ENCODE data around the gene DNM1L. TPM values are rescaled to one million over a fixed set of nuclear protein-coding genes. Genes with fewer than 3 reads are reported as not detected.

Gene DNM1L
- total RNA-seq, 1 donor from 2014 or later, result 96.2 TPM

GRCh38 chr12:32679920-32680237 lies 778 bp downstream of the DNM1L start:
- H3K4me3 ChIP-seq (ENCODE audit: low read depth, low read length), result peak overlapping the region; percentile 91
- TF ChIP-seq CTCF (conservative IDR thresholded peaks at IDR 0.05; ENCODE audit: low read depth, low read length), result no peak

GRCh38 chr12:32680787-32681186 lies 1.7 kb downstream of the DNM1L start:
- no peak for TF ChIP-seq CTCF (conservative IDR thresholded peaks at IDR 0.05; ENCODE audit: low read depth, low read length)
- peak overlapping the region; percentile 91 for H3K4me3 ChIP-seq (ENCODE audit: low read depth, low read length)
- DNase-seq (ENCODE audit: low read depth), result no peak

More at GRCh38 chr12:32679920-32680237, 778 bp downstream of the DNM1L start:
- no peak for DNase-seq (ENCODE audit: low read depth)

- TF ChIP-seq CTCF (conservative IDR thresholded peaks at IDR 0.05; ENCODE audit: low read depth, low read length), result no peak
- H3K4me3 ChIP-seq (ENCODE audit: low read depth, low read length), result no peak overlapping the region
- DNase-seq (ENCODE audit: low read depth), result no peak
These were observed 2.2 kb downstream of the DNM1L start for GRCh38 chr12:32681272-32681671.

- DNase-seq (ENCODE audit: low read depth), result no peak
- TF ChIP-seq CTCF (conservative IDR thresholded peaks at IDR 0.05; ENCODE audit: low read depth, low read length), result no peak
- no peak overlapping the region for H3K4me3 ChIP-seq (ENCODE audit: low read depth, low read length)
These were observed 7.2 kb downstream of the DNM1L start for GRCh38 chr12:32686340-32686739.

GRCh38 chr12:32688786-32689185 lies 9.7 kb downstream of the DNM1L start:
- no peak overlapping the region for H3K4me3 ChIP-seq (ENCODE audit: low read depth, low read length)
- TF ChIP-seq CTCF (conservative IDR thresholded peaks at IDR 0.05; ENCODE audit: low read depth, low read length), result no peak
- no peak for DNase-seq (ENCODE audit: low read depth)

GRCh38 chr12:32690927-32691326 lies 11.8 kb downstream of the DNM1L start:
- no peak for DNase-seq (ENCODE audit: low read depth)
- no peak for TF ChIP-seq CTCF (conservative IDR thresholded peaks at IDR 0.05; ENCODE audit: low read depth, low read length)
- no peak overlapping the region for H3K4me3 ChIP-seq (ENCODE audit: low read depth, low read length)

GRCh38 chr12:32692358-32692757 lies 13.3 kb downstream of the DNM1L start:
- no peak for DNase-seq (ENCODE audit: low read depth)
- TF ChIP-seq CTCF (conservative IDR thresholded peaks at IDR 0.05; ENCODE audit: low read depth, low read length), result no peak
- H3K4me3 ChIP-seq (ENCODE audit: low read depth, low read length), result no peak overlapping the region

All from epithelial cell of proximal tubule (primary cell).